ENCODE results near the gene GCNA. TPM values are rescaled to one million over a fixed set of nuclear protein-coding genes. Genes with fewer than 3 reads are reported as not detected.
"Not testable (repeated sequence)": the region's sequence is repeated elsewhere in the genome, so short reads cannot be mapped to it uniquely, and the experiment has no call there.

Gene GCNA
- total RNA-seq, 2 donors from 2014 or later, result 0.48 to 3.0 TPM

DNA sequence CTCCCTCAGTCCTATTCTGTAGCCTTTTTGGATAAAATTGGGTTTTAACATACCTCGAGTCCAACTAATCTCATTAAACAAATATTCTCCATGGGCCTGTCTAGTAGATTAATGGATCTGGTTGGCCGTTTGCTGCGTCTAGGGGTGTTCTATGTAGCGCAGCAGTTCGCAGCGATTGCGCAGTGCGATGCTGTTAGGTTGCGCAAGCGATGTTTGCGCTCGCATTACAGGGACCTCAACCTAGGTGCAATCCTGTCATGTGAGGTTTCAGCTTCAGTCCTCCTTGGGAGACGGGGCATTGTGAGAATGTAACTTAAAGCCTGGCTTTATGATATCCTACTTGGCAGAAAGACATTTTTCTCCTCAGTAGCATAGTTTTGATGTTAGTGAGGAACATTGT is 31.4 kb upstream of the GCNA start:
- no peak for DNase-seq (ENCODE audit: low spot score)
- H3K27me3 ChIP-seq, result no peaks in the 10 kb centered on the region
- H3K4me3 ChIP-seq, result no peak overlapping the region
- H3K4me1 ChIP-seq, result peaks cover 0 to 15% of the 10 kb centered on the region in 2 donors
- H3K27ac ChIP-seq, result no peak overlapping the region
- peaks cover 37% of the 10 kb centered on the region for H3K36me3 ChIP-seq
- H3K9me3 ChIP-seq, result no peaks in the 10 kb centered on the region
- TF ChIP-seq CTCF (IDR thresholded peaks at IDR 0.05), result no peak

DNA sequence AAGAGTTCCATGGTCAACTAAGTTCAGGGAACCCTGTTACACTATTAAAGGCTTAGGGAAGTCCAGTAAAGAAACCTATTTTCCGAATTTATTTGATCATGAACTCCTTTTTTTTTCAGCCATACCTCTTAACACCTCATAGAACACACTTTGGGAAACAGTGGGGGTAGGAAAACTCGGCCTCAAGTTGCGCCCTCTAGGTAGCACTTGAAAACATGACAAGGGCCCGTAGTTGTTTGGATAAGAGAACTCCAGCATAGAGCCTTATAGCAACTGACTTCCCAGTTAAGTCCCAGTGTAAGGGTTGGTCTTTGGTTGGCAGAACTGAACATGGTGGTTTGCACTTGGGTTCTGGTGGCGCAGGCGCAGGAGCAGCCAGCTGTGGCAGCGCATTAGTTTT is 30.9 kb upstream of the GCNA start:
- Histone ChIP-seq H3K27ac (no peak overlapping the region), H3K9me3 (no peaks in the 10 kb centered on the region), H3K36me3 (peaks cover 37% of the 10 kb centered on the region), H3K4me1 (peaks cover 0 to 15% of the 10 kb centered on the region in 2 donors), H3K4me3 (no peak overlapping the region), H3K27me3 (no peaks in the 10 kb centered on the region)
- TF ChIP-seq CTCF (IDR thresholded peaks at IDR 0.05), result no peak
- no peak for DNase-seq (ENCODE audit: low spot score)

- Histone ChIP-seq H3K9me3 (no peaks in the 10 kb centered on the region), H3K4me3 (no peak overlapping the region), H3K27me3 (no peaks in the 10 kb centered on the region), H3K27ac (no peak overlapping the region), H3K4me1 (peaks cover 0 to 5% of the 10 kb centered on the region in 2 donors), H3K36me3 (peaks cover 43% of the 10 kb centered on the region)
- DNase-seq (ENCODE audit: low spot score), result no peak
- no peak for TF ChIP-seq CTCF (IDR thresholded peaks at IDR 0.05)
Measured at GRCh38 chrX:71549986-71550385, 28.3 kb upstream of the GCNA start.

DNA sequence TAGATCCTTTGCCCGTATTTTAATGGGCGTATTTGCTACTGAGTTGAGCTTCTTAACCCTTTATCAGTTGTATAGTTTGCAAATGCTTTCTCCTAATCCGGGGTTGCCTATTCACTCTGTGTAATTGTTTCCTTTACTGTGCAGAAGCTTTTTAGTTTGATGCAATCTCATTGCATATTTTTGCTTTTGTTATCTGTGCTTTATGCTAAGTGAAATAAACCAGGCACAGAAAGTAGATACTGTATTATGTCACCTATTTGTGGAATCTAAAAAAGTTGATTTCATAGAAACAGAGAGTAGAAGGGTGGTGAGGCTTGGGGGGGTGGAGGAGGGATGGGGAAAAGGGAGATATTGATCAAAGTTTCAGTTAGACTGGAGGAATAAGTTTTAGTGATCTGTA is 27.7 kb upstream of the GCNA start:
- peaks cover 0 to 5% of the 10 kb centered on the region in 2 donors for H3K4me1 ChIP-seq
- H3K4me3 ChIP-seq, result no peak overlapping the region
- no peaks in the 10 kb centered on the region for H3K9me3 ChIP-seq
- H3K27ac ChIP-seq, result no peak overlapping the region
- DNase-seq (ENCODE audit: low spot score), result no peak
- H3K27me3 ChIP-seq, result no peaks in the 10 kb centered on the region
- no peak for TF ChIP-seq CTCF (IDR thresholded peaks at IDR 0.05)
- H3K36me3 ChIP-seq, result peaks cover 48% of the 10 kb centered on the region

GRCh38 chrX:71556036-71556435 is 22.2 kb upstream of the GCNA start:
- Histone ChIP-seq H3K27me3 (no peaks in the 10 kb centered on the region), H3K4me1 (no peaks in the 10 kb centered on the region), H3K4me3 (no peak overlapping the region), H3K9me3 (no peaks in the 10 kb centered on the region), H3K36me3 (peaks cover 48% of the 10 kb centered on the region), H3K27ac (no peak overlapping the region)
- TF ChIP-seq CTCF (IDR thresholded peaks at IDR 0.05), result no peak
- no peak for DNase-seq (ENCODE audit: low spot score)

GRCh38 chrX:71558920-71559319 is 19.3 kb upstream of the GCNA start:
- Histone ChIP-seq H3K27me3 (no peaks in the 10 kb centered on the region), H3K27ac (no peak overlapping the region), H3K36me3 (peaks cover 72% of the 10 kb centered on the region), H3K4me1 (no peaks in the 10 kb centered on the region), H3K9me3 (no peaks in the 10 kb centered on the region), H3K4me3 (no peak overlapping the region)
- TF ChIP-seq CTCF (IDR thresholded peaks at IDR 0.05), result no peak
- DNase-seq (ENCODE audit: low spot score), result no peak

DNA sequence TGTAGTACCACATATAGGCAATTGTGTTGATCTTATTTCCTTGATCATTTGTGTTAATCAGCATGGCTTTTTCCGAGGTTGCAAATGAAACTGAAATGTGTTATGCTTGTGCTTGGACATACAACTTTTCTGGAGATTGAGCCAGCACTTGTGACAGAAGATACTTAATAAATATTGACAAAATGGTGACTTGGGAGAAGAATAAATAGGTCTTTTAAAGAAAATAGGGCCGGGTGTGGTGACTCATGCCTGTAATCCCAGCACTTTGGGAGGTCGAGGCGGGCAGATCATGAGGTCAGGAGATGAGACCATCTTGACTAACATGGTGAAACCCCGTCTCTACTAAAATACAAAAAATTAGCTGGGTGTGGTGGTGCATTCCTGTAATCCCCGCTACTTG is 18.5 kb upstream of the GCNA start:
- not testable (repeated sequence) for H3K9me3 ChIP-seq; H3K27ac ChIP-seq; H3K4me3 ChIP-seq; DNase-seq (ENCODE audit: low spot score); H3K4me1 ChIP-seq; H3K27me3 ChIP-seq
- peaks cover 80% of the 10 kb centered on the region for H3K36me3 ChIP-seq

Data from right atrium auricular region (tissue), 2 donors.